ENCODE data around the gene NOP14. TPM values are rescaled to one million over a fixed set of nuclear protein-coding genes. Genes with fewer than 3 reads are reported as not detected.

The NOP14 gene
- total RNA-seq, 1 donor from 2014 or later: 56.3 TPM

DNA sequence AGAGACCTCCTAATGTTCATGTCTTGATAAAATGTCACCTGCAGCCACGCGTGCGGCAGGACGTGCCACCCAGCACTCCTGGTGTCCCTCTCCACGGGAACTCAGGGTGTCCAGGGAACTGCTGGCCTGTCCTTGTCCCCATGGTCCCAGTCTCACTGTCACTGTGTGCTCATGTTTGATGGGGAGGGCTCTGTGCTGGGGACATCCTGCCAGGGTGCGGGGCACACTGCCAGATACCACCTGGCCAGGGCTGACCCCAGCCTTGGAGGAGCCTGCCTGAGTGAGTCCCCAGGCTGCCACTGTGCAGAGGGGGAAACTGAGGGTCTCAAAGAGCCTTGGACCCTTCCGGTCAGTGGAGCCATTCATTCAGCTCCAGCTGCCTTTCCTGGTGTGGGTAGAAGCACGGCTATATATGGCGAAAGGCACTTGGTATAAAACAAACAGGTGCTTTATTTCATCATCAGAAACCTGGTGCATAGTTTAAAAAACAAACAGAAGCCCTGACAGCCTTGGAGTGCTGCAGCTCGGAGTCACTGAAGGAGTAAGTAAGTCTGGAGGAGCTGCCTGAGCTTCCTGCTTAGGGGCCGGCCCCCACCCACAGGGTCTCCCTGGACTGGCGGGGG is 33.0 kb downstream of the NOP14 start:
- H3K36me3 Mint-ChIP-seq (ENCODE audit: low read depth): peaks cover 67% of the 10 kb centered on the region
- no peaks in the 10 kb centered on the region for H3K9me3 Mint-ChIP-seq
- no peak overlapping the region for H3K4me3 Mint-ChIP-seq
- H3K4me1 Mint-ChIP-seq: peaks cover 33% of the 10 kb centered on the region
- peak overlapping the region; percentile 24 for H3K27ac Mint-ChIP-seq
- no peak for ATAC-seq (ENCODE audit: low read depth)
- intact Hi-C loops (cut with micrococcal nuclease): loop anchor here (5.0 to 10.0 kb wide), 4 partner anchors 98 to 685 kb away; partner anchors contain the start of genes CFAP99, HAUS3, POLN and RNF4
- peak; percentile 7 for DNase-seq
- CTCF ChIA-PET: no interaction called here
- POLR2A ChIA-PET: interaction anchor here (0.8 kb wide), 1 partner anchor 24 kb away, joined by 3 read pairs; no protein-coding TSS in a partner anchor
- H3K27me3 Mint-ChIP-seq: no peaks in the 10 kb centered on the region
- TF ChIP-seq, protein P1, sequence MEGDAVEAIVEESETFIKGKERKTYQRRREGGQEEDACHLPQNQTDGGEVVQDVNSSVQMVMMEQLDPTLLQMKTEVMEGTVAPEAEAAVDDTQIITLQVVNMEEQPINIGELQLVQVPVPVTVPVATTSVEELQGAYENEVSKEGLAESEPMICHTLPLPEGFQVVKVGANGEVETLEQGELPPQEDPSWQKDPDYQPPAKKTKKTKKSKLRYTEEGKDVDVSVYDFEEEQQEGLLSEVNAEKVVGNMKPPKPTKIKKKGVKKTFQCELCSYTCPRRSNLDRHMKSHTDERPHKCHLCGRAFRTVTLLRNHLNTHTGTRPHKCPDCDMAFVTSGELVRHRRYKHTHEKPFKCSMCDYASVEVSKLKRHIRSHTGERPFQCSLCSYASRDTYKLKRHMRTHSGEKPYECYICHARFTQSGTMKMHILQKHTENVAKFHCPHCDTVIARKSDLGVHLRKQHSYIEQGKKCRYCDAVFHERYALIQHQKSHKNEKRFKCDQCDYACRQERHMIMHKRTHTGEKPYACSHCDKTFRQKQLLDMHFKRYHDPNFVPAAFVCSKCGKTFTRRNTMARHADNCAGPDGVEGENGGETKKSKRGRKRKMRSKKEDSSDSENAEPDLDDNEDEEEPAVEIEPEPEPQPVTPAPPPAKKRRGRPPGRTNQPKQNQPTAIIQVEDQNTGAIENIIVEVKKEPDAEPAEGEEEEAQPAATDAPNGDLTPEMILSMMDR (IDR thresholded peaks at IDR 0.05): no peak

DNA sequence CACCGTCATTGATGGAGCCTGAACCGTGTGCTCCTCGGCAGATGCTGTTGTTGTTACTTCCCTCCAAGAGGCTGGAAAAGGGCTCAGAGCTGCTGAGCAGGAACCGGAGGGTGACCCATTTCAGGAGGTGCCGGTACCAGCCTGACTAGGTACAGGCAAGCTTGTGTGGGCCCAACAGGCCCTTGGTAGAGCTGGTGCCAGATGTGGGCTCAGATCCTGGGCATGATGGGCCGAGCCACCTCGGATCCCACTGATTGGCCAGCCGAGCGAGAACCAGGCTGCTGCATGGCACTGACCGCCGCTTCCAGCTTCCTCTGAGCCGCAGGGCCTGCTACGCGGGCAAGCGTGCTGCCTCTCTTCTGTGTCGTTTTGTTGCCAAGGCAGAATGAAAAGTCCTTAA is 33.7 kb downstream of the NOP14 start:
- DNase-seq (peak; percentile 12), ATAC-seq (ENCODE audit: low read depth) (no peak)
- Mint-ChIP-seq H3K9me3 (no peaks in the 10 kb centered on the region), H3K4me3 (no peak overlapping the region), H3K27ac (peak overlapping the region; percentile 24), H3K36me3 (ENCODE audit: low read depth) (peaks cover 75% of the 10 kb centered on the region), H3K27me3 (no peaks in the 10 kb centered on the region), H3K4me1 (peaks cover 36% of the 10 kb centered on the region)
- TF ChIP-seq, protein P1 (IDR thresholded peaks at IDR 0.05): no peak
- ChIA-PET CTCF (no interaction called here), POLR2A (no interaction called here)
- intact Hi-C loops (cut with micrococcal nuclease): no loop called here

DNA sequence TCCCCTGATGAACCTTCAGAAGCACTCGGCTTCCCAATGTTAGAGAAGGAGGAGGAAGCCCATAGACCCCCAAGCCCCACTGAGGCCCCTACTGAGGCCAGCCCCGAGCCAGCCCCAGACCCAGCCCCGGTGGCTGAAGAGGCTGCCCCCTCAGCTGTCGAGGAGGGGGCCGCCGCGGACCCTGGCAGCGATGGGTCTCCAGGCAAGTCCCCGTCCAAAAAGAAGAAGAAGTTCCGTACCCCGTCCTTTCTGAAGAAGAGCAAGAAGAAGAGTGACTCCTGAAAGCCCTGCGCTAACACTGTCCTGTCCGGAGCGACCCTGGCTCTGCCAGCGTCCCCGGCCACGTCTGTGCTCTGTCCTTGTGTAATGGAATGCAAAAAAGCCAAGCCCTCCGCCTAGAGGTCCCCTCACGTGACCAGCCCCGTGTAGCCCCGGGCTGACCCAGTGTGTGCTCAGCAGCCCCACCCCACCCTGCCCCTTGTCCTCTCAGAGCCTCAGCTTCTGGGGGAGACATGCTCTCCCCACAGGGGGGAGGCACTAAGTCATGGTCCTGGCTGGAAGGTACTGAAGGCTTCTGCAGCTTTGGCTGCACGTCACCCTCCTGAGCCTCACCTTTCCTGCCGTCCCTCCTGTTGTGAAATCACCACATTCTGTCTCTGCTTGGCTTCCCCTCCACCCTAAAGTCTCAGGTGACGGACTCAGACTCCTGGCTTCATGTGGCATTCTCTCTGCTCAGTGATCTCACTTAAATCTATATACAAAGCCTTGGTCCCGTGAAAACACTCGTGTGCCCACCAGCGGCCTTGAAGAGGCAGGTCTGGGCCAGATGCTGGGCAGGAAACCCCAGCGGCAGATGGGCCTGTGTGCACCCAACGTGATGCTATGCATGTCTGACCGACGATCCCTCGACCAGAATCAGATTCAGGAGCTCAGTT is 34.7 kb downstream of the NOP14 start:
- DNase-seq (peak; percentile 11), ATAC-seq (ENCODE audit: low read depth) (no peak)
- Mint-ChIP-seq H3K4me3 (no peak overlapping the region), H3K4me1 (peaks cover 41% of the 10 kb centered on the region), H3K27ac (peak overlapping the region; percentile 50), H3K27me3 (no peaks in the 10 kb centered on the region), H3K36me3 (ENCODE audit: low read depth) (peaks cover 85% of the 10 kb centered on the region), H3K9me3 (no peaks in the 10 kb centered on the region)
- TF ChIP-seq, protein P1 (IDR thresholded peaks at IDR 0.05): no peak
- POLR2A ChIA-PET: no interaction called here
- intact Hi-C loops (cut with micrococcal nuclease): no loop called here
- CTCF ChIA-PET: no interaction called here

DNA sequence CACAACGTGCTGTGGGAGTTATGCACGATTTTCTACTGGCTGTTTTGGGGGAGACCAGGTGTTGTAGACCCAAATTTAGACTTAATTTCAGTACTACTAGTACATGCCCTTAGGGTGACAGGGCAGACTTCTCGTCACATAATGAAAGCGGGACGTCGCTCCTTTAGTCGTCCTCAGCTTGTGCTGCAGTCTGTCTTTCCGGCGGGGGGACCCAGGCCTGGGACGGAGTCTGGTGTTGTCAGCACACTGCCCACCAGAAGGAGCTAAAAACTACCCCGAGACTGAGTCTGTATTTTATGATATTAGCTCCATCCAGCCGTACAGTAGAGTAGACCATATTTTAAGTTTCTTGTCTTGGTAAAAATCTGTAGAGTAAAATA is 35.5 kb downstream of the NOP14 start:
- peaks cover 41% of the 10 kb centered on the region for H3K4me1 Mint-ChIP-seq
- ChIA-PET CTCF (no interaction called here), POLR2A (no interaction called here)
- intact Hi-C loops (cut with micrococcal nuclease): no loop called here
- TF ChIP-seq, protein P1 (IDR thresholded peaks at IDR 0.05): no peak
- no peaks in the 10 kb centered on the region for H3K9me3 Mint-ChIP-seq
- DNase-seq: no peak
- H3K36me3 Mint-ChIP-seq (ENCODE audit: low read depth): peaks cover 86% of the 10 kb centered on the region
- peak overlapping the region; percentile 30 for H3K27ac Mint-ChIP-seq
- no peak overlapping the region for H3K4me3 Mint-ChIP-seq
- no peak for ATAC-seq (ENCODE audit: low read depth)
- no peaks in the 10 kb centered on the region for H3K27me3 Mint-ChIP-seq

DNA sequence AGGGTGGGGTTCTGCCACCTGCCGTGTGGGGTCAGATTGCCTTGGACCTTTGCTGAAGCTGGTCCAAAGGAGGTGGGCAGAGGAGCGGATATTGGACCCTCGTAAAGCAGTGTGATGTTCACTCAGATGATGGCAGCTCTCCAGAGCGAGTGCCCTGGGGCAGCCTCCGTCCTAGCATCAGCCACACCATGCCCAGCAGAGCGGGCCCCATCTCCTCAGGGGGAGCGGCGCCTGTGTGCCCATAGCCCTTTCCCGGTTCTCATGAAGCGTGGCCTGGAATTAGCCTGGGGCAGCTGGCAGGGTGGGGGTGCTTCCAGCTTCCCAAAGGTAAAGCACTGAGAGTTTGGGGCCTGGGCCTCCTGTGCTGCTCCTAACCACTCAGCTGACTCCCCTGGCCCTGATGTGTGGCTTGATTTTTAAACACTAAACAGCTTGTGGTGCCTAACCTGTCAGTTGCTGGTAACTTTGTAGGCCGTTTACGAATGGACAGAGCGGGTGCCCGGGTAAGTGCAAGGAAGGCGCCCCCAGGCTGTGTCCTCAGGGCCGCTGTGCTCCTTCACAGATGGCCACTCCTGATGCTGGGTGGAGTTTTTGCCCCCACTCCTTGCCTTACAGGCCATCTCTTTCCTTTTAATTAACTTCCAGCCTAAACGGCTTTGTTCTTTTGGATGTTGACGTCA is 36.0 kb downstream of the NOP14 start:
- Mint-ChIP-seq H3K27me3 (no peaks in the 10 kb centered on the region), H3K4me3 (no peak overlapping the region), H3K4me1 (peaks cover 41% of the 10 kb centered on the region), H3K9me3 (no peaks in the 10 kb centered on the region), H3K27ac (no peak overlapping the region), H3K36me3 (ENCODE audit: low read depth) (peaks cover 90% of the 10 kb centered on the region)
- ATAC-seq (ENCODE audit: low read depth) (no peak), DNase-seq (peak; percentile 4)
- ChIA-PET POLR2A (no interaction called here), CTCF (no interaction called here)
- intact Hi-C loops (cut with micrococcal nuclease): no loop called here
- TF ChIP-seq, protein P1 (IDR thresholded peaks at IDR 0.05): no peak
